DND-41 (cell line): ENCODE data around the gene EML6.
"Not testable (repeated sequence)": the region's sequence is repeated elsewhere in the genome, so short reads cannot be mapped to it uniquely, and the experiment has no call there.

Source experiments
- ATAC-seq: fragments of 200-7000 bp; cut with Tn5 transposase; 3 replicates; pipeline ENCODE4 v1.9.1; 2021; ENCODE audit warnings: low read depth; ENCODE audit not compliant: insufficient read depth
- DNase-seq: peaks from one replicate; pipeline ENCODE4 v3.0.0-alpha.2; 2020
- H2AFZ ChIP-seq: 2 replicates; pipeline ENCODE4 v1.6.0; 2012; ENCODE audit warnings: low read depth, low read length
- H3K27ac ChIP-seq: 2 replicates; pipeline ENCODE4 v1.5.1; 2012; ENCODE audit warnings: low read length, inconsistent platforms
- H3K27me3 ChIP-seq: fragments of 200-600 bp; sonication (generic); 2 replicates; pipeline ENCODE4 v1.6.0; 2012; ENCODE audit warnings: low read length, mild to moderate bottlenecking, inconsistent platforms; ENCODE audit not compliant: insufficient read depth, poor library complexity
- H3K36me3 ChIP-seq: 2 replicates; pipeline ENCODE4 v1.5.1; 2012; ENCODE audit warnings: low read length, inconsistent platforms; ENCODE audit not compliant: insufficient read depth
- H3K4me1 ChIP-seq: 2 replicates; pipeline ENCODE4 v1.5.1; 2012; ENCODE audit warnings: mild to moderate bottlenecking, low read length; ENCODE audit not compliant: insufficient read depth
- H3K4me2 ChIP-seq: 2 replicates; pipeline ENCODE4 v1.6.0; 2012; ENCODE audit warnings: mild to moderate bottlenecking, moderate library complexity, low read length, inconsistent platforms; ENCODE audit not compliant: insufficient read depth
- H3K4me3 ChIP-seq, 2 experiments: fragments of 200-600 bp in 1 of 2; shearing (Covaris generic) in 1 of 2; 2 replicates each; pipeline ENCODE4 v1.5.1; 2012 to 2016; ENCODE audit warnings: inconsistent platforms in 2 of 2, low read length in 2 of 2, mild to moderate bottlenecking in 2 of 2, low read depth in 1 of 2, moderate library complexity in 1 of 2
- H3K79me2 ChIP-seq: 2 replicates; pipeline ENCODE4 v1.6.0; 2012; ENCODE audit warnings: low read length, inconsistent platforms; ENCODE audit not compliant: insufficient read depth
- H3K9ac ChIP-seq: 2 replicates; pipeline ENCODE4 v1.6.0; 2012; ENCODE audit warnings: low read depth, mild to moderate bottlenecking, inconsistent platforms, low read length, moderate library complexity
- H3K9me3 ChIP-seq: 2 replicates; pipeline ENCODE4 v1.5.1; 2012; ENCODE audit warnings: low read length, moderate library complexity, mild to moderate bottlenecking, inconsistent platforms; ENCODE audit not compliant: insufficient read depth, severe bottlenecking
- H4K20me1 ChIP-seq: 2 replicates; pipeline ENCODE4 v1.6.0; 2012; ENCODE audit warnings: low read length; ENCODE audit not compliant: insufficient read depth
- EZH2 ChIP-seq: IDR thresholded peaks from 3 replicates; pipeline ENCODE4 v1.6.1; 2012; ENCODE audit warnings: borderline replicate concordance, low read depth, mild to moderate bottlenecking, moderate library complexity, low read length, inconsistent platforms; ENCODE audit not compliant: severe bottlenecking
- TF ChIP-seq, protein P1 (sequence below): IDR thresholded peaks from 2 replicates; pipeline ENCODE4 v1.5.1; 2012; ENCODE audit warnings: borderline replicate concordance, low read length, moderate library complexity, mild to moderate bottlenecking; ENCODE audit not compliant: poor library complexity, severe bottlenecking; ENCODE audit errors: extremely low read depth

Gene EML6

DNA sequence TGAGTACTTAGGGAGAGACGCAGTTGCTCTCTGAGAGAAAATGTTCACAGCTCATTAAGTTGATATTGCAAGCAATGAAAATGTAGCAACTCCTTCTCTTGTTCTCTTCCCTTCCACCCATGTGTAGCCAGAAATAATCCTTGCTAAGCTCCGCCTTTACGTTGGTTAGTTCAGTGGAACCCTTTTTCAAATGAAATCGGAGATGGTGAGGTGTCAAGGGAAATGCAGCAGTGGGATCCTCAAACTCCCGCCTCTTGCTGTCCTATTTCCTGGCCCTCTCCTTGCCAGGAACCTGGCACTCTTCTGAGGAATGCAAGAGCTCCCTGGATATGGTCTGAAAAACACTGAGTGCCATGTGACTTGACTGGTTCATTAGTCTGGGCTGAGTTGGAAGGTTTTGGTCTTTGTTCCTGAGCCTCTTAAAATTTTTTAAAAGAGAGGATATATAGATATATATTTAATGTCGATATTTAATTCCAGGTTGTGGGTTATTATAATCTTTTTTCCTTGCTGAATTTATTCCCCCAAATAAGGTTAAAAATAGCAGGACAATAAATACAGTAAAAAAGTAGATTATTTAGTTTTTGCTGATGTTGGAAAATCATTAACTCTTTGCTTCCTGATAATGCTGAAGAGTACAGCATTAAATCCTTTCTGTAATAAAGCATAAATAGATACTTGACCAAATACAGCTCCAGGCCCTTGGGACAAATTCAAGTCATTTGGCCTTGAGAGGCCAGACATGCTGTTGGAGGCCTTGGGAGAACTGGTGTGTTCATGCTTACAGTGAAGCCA, 116.2 kb downstream of the EML6 start:
- Histone ChIP-seq H3K27ac (no peak overlapping the region), H3K4me2 (no peak overlapping the region), H3K4me1 (no peaks in the 10 kb centered on the region), H3K4me3 (no peak overlapping the region), H3K9me3 (no peaks in the 10 kb centered on the region), H3K9ac (no peak overlapping the region), H4K20me1 (no peaks in the 10 kb centered on the region), H3K36me3 (no peaks in the 10 kb centered on the region), H2AFZ (no peak overlapping the region), H3K79me2 (no peaks in the 10 kb centered on the region), H3K27me3 (no peaks in the 10 kb centered on the region)
- ATAC-seq (no peak), DNase-seq (no peak)
- no peak for TF ChIP-seq EZH2
- TF ChIP-seq, protein P1, sequence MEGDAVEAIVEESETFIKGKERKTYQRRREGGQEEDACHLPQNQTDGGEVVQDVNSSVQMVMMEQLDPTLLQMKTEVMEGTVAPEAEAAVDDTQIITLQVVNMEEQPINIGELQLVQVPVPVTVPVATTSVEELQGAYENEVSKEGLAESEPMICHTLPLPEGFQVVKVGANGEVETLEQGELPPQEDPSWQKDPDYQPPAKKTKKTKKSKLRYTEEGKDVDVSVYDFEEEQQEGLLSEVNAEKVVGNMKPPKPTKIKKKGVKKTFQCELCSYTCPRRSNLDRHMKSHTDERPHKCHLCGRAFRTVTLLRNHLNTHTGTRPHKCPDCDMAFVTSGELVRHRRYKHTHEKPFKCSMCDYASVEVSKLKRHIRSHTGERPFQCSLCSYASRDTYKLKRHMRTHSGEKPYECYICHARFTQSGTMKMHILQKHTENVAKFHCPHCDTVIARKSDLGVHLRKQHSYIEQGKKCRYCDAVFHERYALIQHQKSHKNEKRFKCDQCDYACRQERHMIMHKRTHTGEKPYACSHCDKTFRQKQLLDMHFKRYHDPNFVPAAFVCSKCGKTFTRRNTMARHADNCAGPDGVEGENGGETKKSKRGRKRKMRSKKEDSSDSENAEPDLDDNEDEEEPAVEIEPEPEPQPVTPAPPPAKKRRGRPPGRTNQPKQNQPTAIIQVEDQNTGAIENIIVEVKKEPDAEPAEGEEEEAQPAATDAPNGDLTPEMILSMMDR: no peak

DNA sequence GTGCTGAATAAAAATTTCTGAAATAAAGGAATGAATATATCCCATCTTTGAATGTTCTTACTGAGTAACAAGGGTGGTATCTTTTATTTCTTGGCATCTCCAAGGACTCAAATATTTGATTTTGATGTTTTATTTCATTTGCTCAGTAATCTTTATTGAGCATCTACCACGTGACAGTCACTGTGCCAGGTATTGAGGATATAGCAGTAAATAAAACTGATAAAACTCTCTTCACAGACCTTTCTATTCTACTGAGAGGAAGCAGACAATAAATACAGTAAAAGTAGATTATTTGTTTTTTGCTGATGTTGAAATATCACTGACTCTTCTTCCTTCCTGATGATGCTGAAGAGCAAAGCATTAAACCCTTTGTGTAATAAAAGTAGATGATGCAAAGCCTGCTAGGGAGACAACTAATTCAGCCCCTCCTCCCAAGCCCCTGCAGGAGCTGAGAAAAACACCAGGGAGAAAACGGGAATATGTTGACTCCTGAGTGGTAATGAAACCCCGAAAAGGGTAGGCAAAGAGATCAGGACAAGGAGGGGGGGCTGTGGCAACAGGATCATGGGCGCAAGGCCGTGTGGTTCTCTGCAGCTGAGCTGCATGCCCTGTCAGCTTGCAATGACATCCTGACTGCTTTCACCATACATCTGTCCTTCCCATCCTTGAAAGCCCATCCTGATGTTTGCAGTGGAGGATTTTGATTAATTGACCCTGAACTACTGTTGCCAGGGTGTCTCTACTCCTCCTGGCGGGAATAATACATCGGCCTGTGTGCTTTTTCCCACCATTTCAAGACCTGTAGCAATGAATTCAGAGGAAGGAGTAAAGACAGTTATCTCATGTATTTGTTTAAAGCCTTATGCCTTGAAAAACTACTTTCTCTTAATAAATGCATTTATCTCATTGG, 117.4 kb downstream of the EML6 start:
- no peaks in the 10 kb centered on the region for H4K20me1 ChIP-seq
- H3K79me2 ChIP-seq: no peaks in the 10 kb centered on the region
- H3K27ac ChIP-seq: no peak overlapping the region
- no peak overlapping the region for H2AFZ ChIP-seq
- no peak overlapping the region for H3K4me3 ChIP-seq
- H3K36me3 ChIP-seq: no peaks in the 10 kb centered on the region
- TF ChIP-seq, protein P1: no peak
- TF ChIP-seq EZH2: no peak
- H3K4me1 ChIP-seq: no peaks in the 10 kb centered on the region
- no peaks in the 10 kb centered on the region for H3K27me3 ChIP-seq
- ATAC-seq: no peak
- DNase-seq: no peak
- no peak overlapping the region for H3K4me2 ChIP-seq
- no peaks in the 10 kb centered on the region for H3K9me3 ChIP-seq
- H3K9ac ChIP-seq: no peak overlapping the region

DNA sequence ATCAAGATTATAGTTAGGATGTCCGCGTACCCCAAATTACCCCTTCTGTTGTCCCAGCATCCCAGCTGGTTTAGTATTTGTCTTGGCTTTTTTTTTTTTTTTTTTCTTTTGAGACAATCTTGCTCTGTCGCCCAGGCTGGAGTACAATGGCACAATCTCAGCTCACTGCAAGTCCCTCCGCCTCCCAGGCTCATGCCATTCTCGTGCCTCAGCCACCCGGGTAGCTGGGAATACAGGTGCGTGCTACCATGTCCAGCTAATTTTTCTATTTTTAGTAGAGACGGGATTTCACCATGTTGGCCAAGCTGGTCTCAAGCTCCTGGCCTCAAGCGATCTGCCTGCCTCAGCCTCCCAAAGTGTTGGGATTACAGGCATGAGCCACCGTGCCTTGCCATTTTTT, 118.0 kb downstream of the EML6 start:
- not testable (repeated sequence) for H3K27me3 ChIP-seq, H3K9me3 ChIP-seq, H3K4me2 ChIP-seq, H3K9ac ChIP-seq, DNase-seq, H3K79me2 ChIP-seq, H3K4me1 ChIP-seq, H4K20me1 ChIP-seq, H3K27ac ChIP-seq, ATAC-seq, H3K4me3 ChIP-seq, H2AFZ ChIP-seq, H3K36me3 ChIP-seq

DNA sequence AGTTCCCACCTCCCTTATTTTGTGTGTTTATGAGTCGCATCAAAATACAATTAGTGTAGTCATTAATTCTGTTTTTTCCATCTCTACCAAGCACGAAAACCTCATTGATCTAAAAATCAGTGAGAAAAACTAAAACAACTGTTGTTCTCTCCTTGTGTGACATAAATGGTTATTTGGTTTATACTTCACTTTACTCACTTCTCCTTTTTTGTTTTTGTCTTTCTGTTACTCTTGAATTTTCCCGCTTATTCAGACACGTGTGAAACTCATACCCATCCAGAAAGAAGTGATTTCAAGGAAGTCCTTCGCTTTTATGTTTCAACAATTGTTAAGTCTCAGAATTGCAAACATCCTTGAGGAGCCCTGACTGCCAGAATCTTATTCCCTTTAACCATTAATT, 121.6 kb downstream of the EML6 start:
- no peak for DNase-seq
- ATAC-seq: no peak
- H3K27me3 ChIP-seq: no peaks in the 10 kb centered on the region
- no peaks in the 10 kb centered on the region for H3K4me1 ChIP-seq
- H4K20me1 ChIP-seq: no peaks in the 10 kb centered on the region
- no peak overlapping the region for H3K4me3 ChIP-seq
- H3K9me3 ChIP-seq: no peaks in the 10 kb centered on the region
- no peak overlapping the region for H3K27ac ChIP-seq
- no peak overlapping the region for H3K9ac ChIP-seq
- TF ChIP-seq, protein P1: no peak
- TF ChIP-seq EZH2: no peak
- H3K79me2 ChIP-seq: no peaks in the 10 kb centered on the region
- no peaks in the 10 kb centered on the region for H3K36me3 ChIP-seq
- H3K4me2 ChIP-seq: no peak overlapping the region
- no peak overlapping the region for H2AFZ ChIP-seq
